Astrocyte (in vitro differentiated cells and primary cell): Measurements from ENCODE around the gene S1PR2. TPM values are rescaled to one million over a fixed set of nuclear protein-coding genes. Genes with fewer than 3 reads are reported as not detected.

Experiments used
- DNase-seq: peaks from one replicate; pipeline ENCODE4 v3.0.0-alpha.2; 2010; ENCODE audit warnings: low read depth
- FAIRE-seq: peaks from 2 replicates; lab custom pipeline; 2011; peaks lifted over from hg19 to GRCh38; lab: Jason Lieb, UNC
- H2AFZ ChIP-seq: 2 replicates; pipeline ENCODE4 v1.6.0; 2012; ENCODE audit warnings: low read depth, low read length, inconsistent platforms
- H3K27ac ChIP-seq: 2 replicates; pipeline ENCODE4 v1.5.1; 2011; ENCODE audit warnings: low read depth, low read length, inconsistent platforms
- H3K27me3 ChIP-seq: 2 replicates; pipeline ENCODE4 v1.6.0; 2011; ENCODE audit warnings: low read length, inconsistent platforms; ENCODE audit not compliant: insufficient read depth
- H3K36me3 ChIP-seq: 2 replicates; pipeline ENCODE4 v1.5.1; 2011; ENCODE audit warnings: low read length, inconsistent platforms; ENCODE audit not compliant: insufficient read depth
- H3K4me1 ChIP-seq: 2 replicates; pipeline ENCODE4 v1.5.1; 2011; ENCODE audit warnings: low read length, inconsistent platforms; ENCODE audit not compliant: insufficient read depth
- H3K4me2 ChIP-seq: 2 replicates; pipeline ENCODE4 v1.6.0; 2012; ENCODE audit warnings: low read length, inconsistent platforms
- H3K4me3 ChIP-seq: 2 replicates; pipeline ENCODE4 v1.5.1; 2011; ENCODE audit warnings: low read depth, mild to moderate bottlenecking, low read length, inconsistent platforms; ENCODE audit not compliant: insufficient read depth
- H3K79me2 ChIP-seq: 2 replicates; pipeline ENCODE4 v1.6.0; 2012; ENCODE audit warnings: mild to moderate bottlenecking, low read length, inconsistent platforms; ENCODE audit not compliant: insufficient read depth
- H3K9ac ChIP-seq: 2 replicates; pipeline ENCODE4 v1.6.0; 2012; ENCODE audit warnings: mild to moderate bottlenecking, low read length, inconsistent platforms
- H3K9me3 ChIP-seq: 2 replicates; pipeline ENCODE4 v1.5.1; 2012; ENCODE audit warnings: low read depth, mild to moderate bottlenecking, low read length, inconsistent platforms; ENCODE audit not compliant: insufficient read depth
- H4K20me1 ChIP-seq: 2 replicates; pipeline ENCODE4 v1.6.0; 2012; ENCODE audit warnings: low read length, inconsistent platforms; ENCODE audit not compliant: insufficient read depth
- H3K27ac Mint-ChIP-seq: one replicate; pipeline ENCODE4 v1.8.0; 2021; ENCODE audit warnings: mild to moderate bottlenecking, mixed read lengths; ENCODE audit not compliant: unreplicated experiment
- H3K27me3 Mint-ChIP-seq: one replicate; pipeline ENCODE4 v1.8.0; 2021; ENCODE audit warnings: low read depth, mixed read lengths; ENCODE audit not compliant: unreplicated experiment
- H3K36me3 Mint-ChIP-seq: one replicate; pipeline ENCODE4 v1.8.0; 2021; ENCODE audit warnings: low read depth, mixed read lengths; ENCODE audit not compliant: unreplicated experiment
- H3K4me1 Mint-ChIP-seq: one replicate; pipeline ENCODE4 v1.8.0; 2021; ENCODE audit warnings: low read depth, mixed read lengths; ENCODE audit not compliant: unreplicated experiment
- H3K4me3 Mint-ChIP-seq: one replicate; pipeline ENCODE4 v1.8.0; 2021; ENCODE audit warnings: mild to moderate bottlenecking, moderate library complexity, mixed read lengths; ENCODE audit not compliant: unreplicated experiment
- H3K9me3 Mint-ChIP-seq: one replicate; pipeline ENCODE4 v1.8.0; 2021; ENCODE audit warnings: mild to moderate bottlenecking, mixed read lengths; ENCODE audit not compliant: unreplicated experiment
- EZH2 ChIP-seq: IDR thresholded peaks from 2 replicates; pipeline ENCODE4 v1.6.1; 2012; ENCODE audit warnings: mild to moderate bottlenecking, low read length, inconsistent platforms; ENCODE audit not compliant: insufficient read depth
- total RNA-seq: library from RNA; stranded (reverse); gene quantifications from 2 replicates; pipeline ENCODE4 v1.2.1, GENCODE V29; 2021
- TF ChIP-seq, protein P1 (sequence below): IDR thresholded peaks from 2 replicates; pipeline ENCODE4 v1.5.1; 2011; ENCODE audit warnings: low read depth, mild to moderate bottlenecking, inconsistent platforms, low read length, moderate library complexity; ENCODE audit not compliant: insufficient read depth

The S1PR2 gene
- total RNA-seq, 1 donor from 2014 or later, result 15.7 TPM

DNA sequence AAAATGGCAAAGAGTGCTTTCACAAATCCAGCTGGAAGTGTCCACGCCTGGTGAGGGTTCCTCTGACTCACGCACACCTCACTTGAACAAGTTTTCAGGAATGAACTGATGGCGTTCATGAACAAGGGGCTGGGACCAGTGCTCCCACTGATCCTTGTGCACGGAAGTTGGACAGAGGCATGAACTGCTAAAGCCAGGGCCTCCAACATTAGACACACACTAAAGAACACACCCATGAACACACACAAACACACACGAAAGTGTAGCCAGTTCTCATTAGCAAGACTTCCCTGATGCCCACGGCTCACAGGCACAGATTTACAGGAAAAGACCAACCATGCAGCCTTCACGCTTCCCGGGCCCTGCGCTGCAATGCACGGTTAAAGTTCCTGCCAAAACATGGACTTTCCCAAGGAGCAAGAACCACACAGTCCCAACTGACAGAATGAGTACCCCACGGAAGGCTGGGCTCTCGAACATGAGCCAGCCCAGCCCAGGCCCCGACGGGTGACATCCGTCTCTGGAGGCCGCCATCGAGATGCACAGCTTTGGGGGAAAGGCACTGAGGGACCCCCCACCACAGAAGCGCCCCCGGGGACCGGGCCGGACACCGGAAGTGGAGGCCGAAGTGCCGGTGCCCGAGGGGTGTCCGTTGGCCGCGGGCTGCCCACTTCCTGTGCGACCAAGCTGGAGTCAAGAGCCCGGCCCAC lies 37.2 kb downstream of the S1PR2 start:
- peak overlapping the region; percentile 99 for H3K4me3 Mint-ChIP-seq
- peaks cover 43% of the 10 kb centered on the region for H4K20me1 ChIP-seq
- H3K27me3 Mint-ChIP-seq, result no peaks in the 10 kb centered on the region
- FAIRE-seq (no peak), DNase-seq (peak; percentile 58)
- peaks cover 3% of the 10 kb centered on the region for H3K4me1 Mint-ChIP-seq
- no peak for TF ChIP-seq EZH2
- TF ChIP-seq, protein P1, sequence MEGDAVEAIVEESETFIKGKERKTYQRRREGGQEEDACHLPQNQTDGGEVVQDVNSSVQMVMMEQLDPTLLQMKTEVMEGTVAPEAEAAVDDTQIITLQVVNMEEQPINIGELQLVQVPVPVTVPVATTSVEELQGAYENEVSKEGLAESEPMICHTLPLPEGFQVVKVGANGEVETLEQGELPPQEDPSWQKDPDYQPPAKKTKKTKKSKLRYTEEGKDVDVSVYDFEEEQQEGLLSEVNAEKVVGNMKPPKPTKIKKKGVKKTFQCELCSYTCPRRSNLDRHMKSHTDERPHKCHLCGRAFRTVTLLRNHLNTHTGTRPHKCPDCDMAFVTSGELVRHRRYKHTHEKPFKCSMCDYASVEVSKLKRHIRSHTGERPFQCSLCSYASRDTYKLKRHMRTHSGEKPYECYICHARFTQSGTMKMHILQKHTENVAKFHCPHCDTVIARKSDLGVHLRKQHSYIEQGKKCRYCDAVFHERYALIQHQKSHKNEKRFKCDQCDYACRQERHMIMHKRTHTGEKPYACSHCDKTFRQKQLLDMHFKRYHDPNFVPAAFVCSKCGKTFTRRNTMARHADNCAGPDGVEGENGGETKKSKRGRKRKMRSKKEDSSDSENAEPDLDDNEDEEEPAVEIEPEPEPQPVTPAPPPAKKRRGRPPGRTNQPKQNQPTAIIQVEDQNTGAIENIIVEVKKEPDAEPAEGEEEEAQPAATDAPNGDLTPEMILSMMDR, result no peak
- H3K27ac ChIP-seq, result peak overlapping the region; percentile 79
- H3K79me2 ChIP-seq, result peaks cover 57% of the 10 kb centered on the region
- H3K4me2 ChIP-seq, result peak overlapping the region; percentile 93
- H3K9me3 Mint-ChIP-seq, result no peaks in the 10 kb centered on the region
- peak overlapping the region; percentile 88 for H2AFZ ChIP-seq
- peak overlapping the region; percentile 87 for H3K9ac ChIP-seq
- no peaks in the 10 kb centered on the region for H3K27me3 ChIP-seq
- H3K36me3 ChIP-seq, result peaks cover 13% of the 10 kb centered on the region
- H3K9me3 ChIP-seq, result no peaks in the 10 kb centered on the region
- peak overlapping the region; percentile 80 for H3K4me3 ChIP-seq
- H3K36me3 Mint-ChIP-seq, result no peaks in the 10 kb centered on the region
- H3K27ac Mint-ChIP-seq, result peak overlapping the region; percentile 83
- H3K4me1 ChIP-seq, result peaks cover 8% of the 10 kb centered on the region

DNA sequence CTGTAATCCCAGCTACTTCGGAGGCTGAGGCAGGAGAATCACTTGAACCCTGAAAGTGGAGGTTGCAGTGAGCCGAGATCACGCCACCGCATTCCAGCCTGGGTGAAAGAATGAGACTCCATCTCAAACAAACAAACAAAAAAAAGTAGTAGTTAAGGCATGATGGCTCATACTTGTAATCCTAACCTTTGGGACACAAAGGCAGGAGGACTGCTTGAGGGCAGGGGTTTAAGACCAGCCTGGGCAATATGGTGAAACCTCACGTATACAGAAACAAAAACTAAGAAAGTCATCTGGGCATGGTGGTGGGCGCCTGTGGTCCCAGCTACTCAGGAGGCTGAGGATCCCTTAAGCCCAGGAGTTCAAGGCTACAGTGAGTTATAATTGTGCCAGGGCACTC lies 38.2 kb downstream of the S1PR2 start:
- Histone ChIP-seq H4K20me1 (peaks cover 53% of the 10 kb centered on the region), H3K4me1 (peaks cover 8% of the 10 kb centered on the region), H3K27me3 (no peaks in the 10 kb centered on the region), H3K4me2 (peak overlapping the region; percentile 93), H3K79me2 (peaks cover 67% of the 10 kb centered on the region), H2AFZ (no peak overlapping the region), H3K4me3 (peak overlapping the region; percentile 80), H3K36me3 (peaks cover 13% of the 10 kb centered on the region), H3K27ac (peak overlapping the region; percentile 79), H3K9me3 (no peaks in the 10 kb centered on the region), H3K9ac (peak overlapping the region; percentile 87)
- Mint-ChIP-seq H3K27ac (no peak overlapping the region), H3K4me3 (no peak overlapping the region), H3K9me3 (no peaks in the 10 kb centered on the region), H3K4me1 (peaks cover 3% of the 10 kb centered on the region), H3K36me3 (no peaks in the 10 kb centered on the region), H3K27me3 (no peaks in the 10 kb centered on the region)
- FAIRE-seq, result no peak
- no peak for DNase-seq
- no peak for TF ChIP-seq EZH2
- TF ChIP-seq, protein P1, result no peak

DNA sequence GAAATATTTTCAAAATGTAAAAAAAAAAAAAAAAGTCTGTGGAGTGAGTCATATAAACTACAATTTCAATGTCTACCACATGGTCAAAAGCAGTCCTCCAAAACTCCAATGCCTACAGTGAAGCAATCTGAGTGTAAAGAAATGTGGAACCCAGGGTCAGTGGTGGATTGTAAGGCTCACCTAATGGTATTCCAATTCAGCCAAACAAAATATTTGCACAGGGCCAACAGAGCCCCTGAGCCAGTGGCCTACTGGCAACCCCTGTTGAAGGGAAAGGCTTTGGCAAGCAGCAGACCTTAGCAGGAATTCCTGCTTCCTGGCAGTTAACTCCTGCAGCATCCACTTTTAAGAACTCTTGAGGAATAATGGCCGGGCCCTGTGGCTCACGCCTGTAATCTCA lies 39.8 kb downstream of the S1PR2 start:
- H2AFZ ChIP-seq, result no peak overlapping the region
- peaks cover 13% of the 10 kb centered on the region for H3K36me3 ChIP-seq
- H3K27me3 Mint-ChIP-seq, result no peaks in the 10 kb centered on the region
- no peaks in the 10 kb centered on the region for H3K9me3 Mint-ChIP-seq
- no peaks in the 10 kb centered on the region for H3K36me3 Mint-ChIP-seq
- H3K4me3 Mint-ChIP-seq, result no peak overlapping the region
- H3K9ac ChIP-seq, result no peak overlapping the region
- H3K79me2 ChIP-seq, result peaks cover 83% of the 10 kb centered on the region
- no peaks in the 10 kb centered on the region for H3K27me3 ChIP-seq
- peaks cover 67% of the 10 kb centered on the region for H4K20me1 ChIP-seq
- H3K4me1 Mint-ChIP-seq, result peaks cover 3% of the 10 kb centered on the region
- H3K27ac Mint-ChIP-seq, result no peak overlapping the region
- peaks cover 8% of the 10 kb centered on the region for H3K4me1 ChIP-seq
- FAIRE-seq, result no peak
- DNase-seq, result peak; percentile 89
- no peak overlapping the region for H3K27ac ChIP-seq
- H3K9me3 ChIP-seq, result no peaks in the 10 kb centered on the region
- TF ChIP-seq, protein P1, result no peak
- no peak for TF ChIP-seq EZH2
- no peak overlapping the region for H3K4me2 ChIP-seq
- no peak overlapping the region for H3K4me3 ChIP-seq
